Measurements from ENCODE around the gene GPS1. TPM values are rescaled to one million over a fixed set of nuclear protein-coding genes. Genes with fewer than 3 reads are reported as not detected.
"Not testable (repeated sequence)": the region's sequence is repeated elsewhere in the genome, so short reads cannot be mapped to it uniquely, and the experiment has no call there.

The GPS1 gene
- total RNA-seq, 1 experiment from 2014 or later: 149 TPM

DNA sequence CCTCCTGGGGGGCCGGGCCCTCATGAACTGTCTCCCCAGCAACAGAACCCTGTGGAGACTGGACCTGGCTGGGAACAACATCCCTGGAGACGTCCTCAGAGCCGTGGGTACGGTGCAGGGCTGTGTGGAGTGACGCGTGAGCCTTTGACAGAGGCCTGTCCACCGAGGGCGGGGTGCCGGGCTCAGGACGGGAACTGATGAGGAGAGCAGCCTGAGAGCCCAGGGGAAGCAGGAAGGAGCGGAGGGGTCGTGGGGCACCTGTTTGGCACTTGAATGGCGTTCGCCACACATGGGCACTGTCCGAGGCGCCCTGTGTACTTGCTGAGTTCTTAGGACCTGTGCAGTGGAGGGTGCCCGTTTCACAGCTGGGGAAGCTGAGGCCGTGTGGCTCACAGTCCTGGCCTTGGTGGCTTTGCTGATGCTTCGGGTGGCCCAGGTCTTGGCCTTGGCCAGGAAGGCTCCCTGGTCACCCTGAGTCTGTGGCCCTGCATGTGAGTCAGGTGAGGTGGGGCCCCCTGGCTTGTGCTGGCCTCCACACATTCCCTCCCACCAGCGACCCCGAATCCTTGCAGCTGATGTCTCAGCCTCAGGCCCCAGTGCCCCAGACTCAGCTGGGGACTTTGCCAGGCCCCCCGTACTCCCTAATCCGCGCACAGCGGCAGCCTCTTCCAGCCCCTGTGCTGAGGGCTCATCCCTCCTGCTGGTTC lies 26.1 kb upstream of the GPS1 start:
- DNase-seq (ENCODE audit: low read depth): no peak

DNA sequence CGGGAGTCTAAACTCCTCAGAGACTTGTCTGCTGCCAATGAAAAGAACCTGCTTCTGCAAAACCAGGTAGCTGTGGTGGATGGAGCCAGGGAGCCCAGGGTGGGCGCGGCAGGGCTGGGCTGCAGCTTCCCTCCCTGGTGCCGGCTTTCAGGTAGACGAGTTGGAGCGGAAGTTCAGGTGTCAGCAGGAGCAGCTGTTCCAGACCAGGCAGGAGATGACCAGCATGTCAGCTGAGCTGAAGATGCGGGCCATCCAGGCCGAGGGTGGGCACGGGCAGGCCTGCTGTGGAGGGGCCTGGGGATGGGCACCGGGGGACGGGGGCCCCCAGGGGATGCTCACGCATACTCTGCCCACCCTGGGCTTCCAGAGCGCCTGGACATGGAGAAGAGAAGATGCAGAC lies 23.5 kb upstream of the GPS1 start:
- DNase-seq (ENCODE audit: low read depth): no peak

DNA sequence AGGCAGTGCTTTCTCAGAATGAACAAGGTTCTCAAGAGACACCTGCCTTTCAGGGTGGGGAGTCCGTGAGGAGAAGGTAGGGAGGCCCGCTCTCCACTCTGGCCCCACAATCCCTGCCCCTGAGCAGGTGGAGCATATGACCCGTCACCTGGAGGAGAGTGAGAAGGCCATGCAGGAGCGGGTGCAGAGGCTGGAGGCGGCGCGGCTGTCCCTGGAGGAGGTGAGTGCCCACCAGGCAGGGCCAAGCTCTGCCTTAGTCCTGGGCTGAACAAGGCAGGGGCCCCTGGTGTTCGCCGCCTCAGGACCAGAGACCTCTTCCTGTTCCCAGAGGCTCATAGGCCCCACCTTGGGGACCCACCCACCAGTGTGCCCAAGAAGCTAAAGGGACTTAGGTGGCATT lies 22.7 kb upstream of the GPS1 start:
- DNase-seq (ENCODE audit: low read depth): no peak

DNA sequence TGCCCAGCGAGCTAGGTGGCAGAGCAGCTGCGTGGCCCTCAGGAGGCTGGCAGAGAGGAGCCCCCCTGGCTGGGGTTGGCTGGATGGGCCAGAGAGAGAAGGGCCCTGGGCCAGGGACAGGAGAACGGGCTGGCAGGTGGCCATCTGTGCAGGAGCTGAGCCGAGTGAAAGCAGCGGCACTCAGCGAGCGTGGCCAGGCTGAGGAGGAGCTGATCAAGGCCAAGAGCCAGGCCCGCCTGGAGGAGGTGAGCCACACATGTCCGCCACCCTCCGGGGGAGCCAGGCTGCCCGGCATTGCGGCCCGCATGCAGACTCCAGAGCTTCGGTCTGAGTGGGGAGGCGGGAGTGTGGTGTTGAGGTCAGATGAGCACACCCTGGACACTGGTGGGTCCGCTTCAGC lies 22.3 kb upstream of the GPS1 start:
- DNase-seq (ENCODE audit: low read depth): no peak

DNA sequence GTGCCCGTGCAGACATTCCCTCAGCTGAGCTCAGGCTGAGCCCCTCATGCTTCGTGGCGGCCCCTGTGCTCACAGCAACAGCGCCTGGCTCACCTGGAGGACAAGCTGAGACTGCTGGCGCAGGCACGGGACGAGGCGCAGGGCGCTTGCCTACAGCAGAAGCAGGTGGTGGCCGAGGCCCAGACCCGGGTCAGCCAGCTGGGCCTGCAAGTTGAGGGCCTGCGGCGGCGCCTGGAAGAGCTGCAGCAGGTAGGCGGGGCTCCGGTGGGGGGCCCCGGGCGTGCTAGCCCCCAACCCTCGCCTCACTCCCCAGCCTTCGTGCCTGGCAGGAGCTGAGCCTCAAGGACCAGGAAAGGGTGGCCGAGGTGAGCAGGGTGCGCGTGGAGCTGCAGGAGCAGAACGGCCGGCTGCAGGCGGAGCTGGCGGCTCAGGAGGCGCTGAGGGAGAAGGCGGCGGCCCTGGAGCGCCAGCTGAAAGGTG lies 21.7 kb upstream of the GPS1 start:
- DNase-seq (ENCODE audit: low read depth): no peak

DNA sequence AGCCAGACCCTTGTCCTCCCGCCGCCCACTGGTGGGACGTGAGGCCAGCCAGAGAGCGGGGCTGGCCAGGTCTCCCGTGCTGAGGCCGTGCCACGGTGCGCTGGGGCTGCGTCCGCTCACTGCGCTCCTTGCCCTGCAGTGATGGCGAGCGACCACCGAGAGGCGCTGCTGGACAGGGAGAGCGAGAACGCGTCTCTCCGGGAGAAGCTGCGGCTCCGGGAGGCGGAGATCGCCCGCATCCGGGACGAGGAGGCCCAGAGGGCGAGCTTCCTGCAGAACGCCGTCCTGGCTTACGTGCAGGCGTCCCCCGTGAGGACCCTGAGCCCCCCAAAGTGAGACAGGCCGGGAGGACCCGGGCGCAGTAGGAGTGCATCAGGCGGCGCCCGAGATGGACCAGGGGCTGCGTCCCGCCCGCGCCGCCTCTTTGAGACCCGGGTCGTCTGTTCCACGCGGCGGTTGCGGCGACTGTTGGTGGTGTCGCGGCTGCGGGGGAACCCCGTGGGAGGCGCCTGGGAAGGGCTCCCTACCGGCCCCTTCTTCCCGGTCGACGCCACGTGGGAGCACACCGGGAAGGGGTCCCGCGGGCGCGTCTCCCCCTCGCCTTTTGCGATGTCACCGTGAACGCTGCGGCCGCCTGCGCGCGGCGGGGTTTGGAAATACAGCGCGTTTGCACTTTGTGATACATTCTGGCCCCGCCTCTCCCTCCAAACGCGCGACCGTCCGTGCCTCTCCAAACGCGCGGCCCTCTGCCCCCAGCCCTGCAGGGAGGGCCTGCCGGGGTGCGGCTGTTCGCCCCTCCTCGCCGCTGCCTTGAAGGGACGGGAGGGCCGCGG lies 21.0 kb upstream of the GPS1 start:
- DNase-seq (ENCODE audit: low read depth): peak; percentile 51

DNA sequence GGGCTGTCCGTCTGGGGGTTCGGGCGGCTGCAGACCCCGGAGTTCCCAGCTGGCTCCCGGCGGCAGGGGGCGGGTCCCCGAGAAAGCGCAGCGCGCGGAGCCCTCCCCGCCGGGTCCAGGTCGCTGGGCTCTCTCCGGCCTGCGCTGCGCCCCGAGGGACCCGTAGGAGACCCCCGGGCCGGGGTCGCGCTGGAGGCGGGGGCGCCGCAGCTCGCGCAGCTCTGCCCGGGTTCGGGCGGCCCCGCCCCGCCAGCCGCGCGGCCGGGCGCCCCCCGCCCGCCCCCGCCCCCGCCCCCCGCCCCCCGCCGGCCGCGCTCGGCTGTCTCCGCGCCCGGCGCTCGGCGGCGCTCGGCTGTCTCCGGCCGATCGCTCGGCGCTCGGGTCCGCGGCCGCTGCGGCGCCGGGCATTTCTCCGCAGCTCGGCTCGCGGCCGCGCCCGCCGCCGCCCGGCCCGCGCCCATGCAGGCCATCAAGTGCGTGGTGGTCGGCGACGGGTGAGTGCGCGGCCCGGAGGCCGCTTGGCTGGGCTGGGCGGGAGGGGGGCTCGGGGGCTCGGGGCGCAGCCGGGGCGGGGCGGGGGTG lies 20.3 kb upstream of the GPS1 start, which contains the start of gene RAC3:
TSS of gene RAC3 (plus strand) at position 376 of the 582 bp plus-strand sequence. CDS start at position 460, 84 bp downstream.
- no peak for DNase-seq (ENCODE audit: low read depth)

DNA sequence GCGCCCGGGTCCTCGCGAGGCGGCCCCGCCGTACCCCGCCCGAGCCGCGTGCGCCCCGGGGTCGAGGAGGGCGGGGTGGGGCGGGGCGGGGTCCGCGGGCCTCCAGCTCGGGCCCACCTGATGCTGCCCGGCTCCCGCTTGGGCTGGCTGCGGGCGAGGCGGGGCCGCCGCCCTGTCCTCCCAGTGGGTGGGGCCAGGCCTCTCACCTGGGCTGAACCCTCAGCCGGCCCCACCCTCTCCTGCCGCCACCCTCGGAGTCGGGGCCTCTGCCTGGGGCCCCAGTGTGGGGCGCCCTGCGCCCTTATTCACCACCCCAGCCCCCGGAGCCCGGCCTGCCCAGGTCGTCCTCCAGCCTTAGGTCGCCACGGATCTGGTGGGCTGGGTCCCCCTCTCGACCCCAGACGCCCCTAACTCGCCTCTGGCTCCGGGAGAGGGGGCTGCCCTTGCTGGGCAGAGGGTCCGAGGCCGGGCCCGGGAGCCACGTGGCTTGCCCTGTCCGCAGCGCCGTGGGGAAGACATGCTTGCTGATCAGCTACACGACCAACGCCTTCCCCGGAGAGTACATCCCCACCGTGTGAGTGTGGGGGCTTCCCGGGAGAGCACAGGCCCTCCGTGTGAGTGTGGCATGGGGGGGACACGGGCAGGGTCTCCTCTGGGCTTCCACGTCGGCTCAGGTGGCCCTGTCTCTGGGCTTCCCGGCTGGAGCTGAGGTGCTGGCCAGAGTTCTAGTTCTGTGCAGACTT lies 19.6 kb upstream of the GPS1 start:
- DNase-seq (ENCODE audit: low read depth): no peak

DNA sequence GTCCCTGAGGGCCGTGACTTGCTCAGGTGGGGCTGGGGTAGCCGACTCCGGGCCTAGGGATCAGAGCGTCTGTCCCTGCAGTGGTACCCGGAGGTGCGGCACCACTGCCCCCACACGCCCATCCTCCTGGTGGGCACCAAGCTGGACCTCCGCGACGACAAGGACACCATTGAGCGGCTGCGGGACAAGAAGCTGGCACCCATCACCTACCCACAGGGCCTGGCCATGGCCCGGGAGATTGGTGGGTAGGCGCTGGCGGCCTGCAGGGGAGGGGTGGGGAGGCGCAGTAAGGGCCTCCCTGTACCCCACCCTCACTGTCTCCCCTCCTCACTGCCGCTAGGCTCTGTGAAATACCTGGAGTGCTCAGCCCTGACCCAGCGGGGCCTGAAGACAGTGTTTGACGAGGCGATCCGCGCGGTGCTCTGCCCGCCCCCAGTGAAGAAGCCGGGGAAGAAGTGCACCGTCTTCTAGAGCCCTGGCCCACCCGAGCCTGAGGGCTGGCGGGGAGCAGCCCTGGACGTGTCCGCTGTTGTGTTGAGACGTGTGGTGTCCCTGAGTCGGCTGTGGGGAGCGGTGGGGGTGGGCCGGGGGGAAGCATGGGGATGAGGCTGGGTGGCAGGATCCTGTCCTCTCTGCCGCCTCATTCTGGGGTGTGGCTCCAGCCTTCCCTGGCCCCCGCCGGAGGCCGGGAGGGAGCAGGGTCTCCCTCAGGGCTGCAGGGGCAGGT lies 18.2 kb upstream of the GPS1 start:
- no peak for DNase-seq (ENCODE audit: low read depth)

DNA sequence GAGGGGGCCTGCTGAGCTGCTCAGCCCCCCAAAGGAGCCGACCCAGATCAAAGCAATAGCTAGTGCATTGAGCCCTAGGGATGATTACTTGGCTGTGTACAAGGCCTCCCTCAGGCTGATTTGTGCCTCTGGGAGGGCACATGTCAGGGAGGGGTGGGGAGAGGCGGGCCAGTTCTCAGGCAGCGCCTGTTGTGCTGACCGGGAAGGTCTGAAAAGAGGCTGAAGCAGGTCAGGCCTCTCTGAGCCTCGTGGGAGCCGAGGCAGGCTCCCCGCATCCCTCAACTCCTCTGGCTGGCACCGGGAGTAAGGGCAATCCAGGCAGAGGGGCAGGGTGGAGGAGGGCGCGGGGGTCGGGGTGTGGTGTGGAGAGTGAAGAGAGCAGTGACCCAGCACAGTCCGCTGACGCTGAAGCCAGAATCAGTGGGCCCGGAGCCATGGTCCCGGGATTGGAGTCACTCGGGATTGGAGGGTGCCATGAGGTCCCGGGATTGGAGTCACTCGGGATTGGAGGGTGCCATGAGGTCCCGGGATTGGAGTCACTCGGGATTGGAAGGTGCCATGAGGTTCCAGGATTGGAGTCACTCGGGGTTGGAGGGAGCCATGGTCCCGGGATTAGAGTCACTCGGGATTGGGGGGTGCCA lies 17.2 kb upstream of the GPS1 start:
- no peak for DNase-seq (ENCODE audit: low read depth)

DNA sequence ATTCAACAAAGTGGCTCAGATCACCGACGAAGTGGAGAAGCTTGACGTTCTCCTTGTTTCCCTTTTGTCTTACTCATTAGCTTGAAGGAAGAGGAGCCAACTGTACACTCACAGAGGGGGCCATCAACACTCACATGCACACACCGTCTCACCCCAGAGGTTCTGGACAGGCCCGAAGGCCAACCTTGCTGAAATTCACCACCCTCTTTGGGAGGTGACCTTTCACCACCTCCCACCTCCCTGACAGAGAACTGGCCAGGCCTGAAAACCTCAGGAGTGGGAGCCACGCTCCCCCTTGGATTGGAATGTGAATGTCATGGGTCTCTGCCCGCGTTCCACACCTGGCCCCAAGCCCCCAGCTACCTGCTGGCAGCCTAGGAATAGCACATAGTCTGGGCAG lies 16.2 kb upstream of the GPS1 start:
- no peak for DNase-seq (ENCODE audit: low read depth)

DNA sequence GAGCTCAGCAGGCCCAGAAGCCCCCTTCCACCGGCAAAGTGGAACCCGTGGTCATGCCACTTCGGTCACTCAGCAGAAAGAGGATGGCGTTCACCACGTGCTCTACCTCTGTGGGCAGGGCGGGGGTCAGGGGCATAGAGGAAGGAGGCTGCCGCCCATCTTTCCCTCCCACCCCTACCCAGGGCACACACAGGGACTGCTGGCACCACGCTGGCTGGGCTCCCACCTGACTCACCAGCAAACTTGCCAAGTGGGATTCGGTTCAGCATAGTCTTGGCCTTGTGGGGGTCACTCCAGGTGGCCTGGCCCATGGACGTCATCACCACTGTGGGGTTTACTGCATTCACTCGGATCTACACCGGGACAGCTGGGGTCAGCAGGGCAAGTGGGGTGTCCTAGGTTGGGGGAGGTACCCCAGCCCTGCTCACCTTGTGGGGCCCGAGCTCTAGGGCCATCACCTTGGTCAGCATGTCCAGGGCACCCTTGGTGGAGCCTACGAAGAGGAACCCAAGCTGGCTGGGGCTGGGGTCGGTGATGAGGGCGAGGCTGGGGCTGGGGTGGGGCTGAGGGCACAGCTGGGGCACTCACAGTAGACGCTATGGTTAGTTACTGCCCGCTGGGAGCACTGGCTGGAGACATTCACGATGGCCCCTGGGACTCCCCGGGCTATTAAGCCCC lies 15.6 kb upstream of the GPS1 start:
- no peak for DNase-seq (ENCODE audit: low read depth)

DNA sequence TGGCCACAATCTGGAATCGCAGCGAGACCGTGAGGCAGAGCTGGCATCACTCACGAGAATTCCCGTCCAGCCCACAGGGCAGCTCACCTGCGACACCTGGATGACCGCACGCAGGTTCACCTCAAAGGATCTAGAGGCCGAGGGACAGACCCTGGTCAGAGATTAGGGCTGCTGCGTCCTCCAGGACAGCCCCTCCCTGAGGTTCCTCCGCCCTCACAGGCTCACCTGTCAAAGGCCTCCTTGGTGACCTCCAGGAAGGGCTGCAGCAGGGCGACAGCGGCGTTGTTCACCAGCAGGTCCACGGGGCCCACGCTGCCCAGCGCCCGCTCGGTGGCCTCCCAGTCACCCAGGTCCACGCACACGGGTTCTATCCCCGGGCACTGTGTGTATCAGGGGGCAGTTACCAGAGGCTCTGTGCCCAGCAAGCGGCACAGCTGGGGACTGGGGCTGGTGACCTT lies 15.0 kb upstream of the GPS1 start:
- no peak for DNase-seq (ENCODE audit: low read depth)

DNA sequence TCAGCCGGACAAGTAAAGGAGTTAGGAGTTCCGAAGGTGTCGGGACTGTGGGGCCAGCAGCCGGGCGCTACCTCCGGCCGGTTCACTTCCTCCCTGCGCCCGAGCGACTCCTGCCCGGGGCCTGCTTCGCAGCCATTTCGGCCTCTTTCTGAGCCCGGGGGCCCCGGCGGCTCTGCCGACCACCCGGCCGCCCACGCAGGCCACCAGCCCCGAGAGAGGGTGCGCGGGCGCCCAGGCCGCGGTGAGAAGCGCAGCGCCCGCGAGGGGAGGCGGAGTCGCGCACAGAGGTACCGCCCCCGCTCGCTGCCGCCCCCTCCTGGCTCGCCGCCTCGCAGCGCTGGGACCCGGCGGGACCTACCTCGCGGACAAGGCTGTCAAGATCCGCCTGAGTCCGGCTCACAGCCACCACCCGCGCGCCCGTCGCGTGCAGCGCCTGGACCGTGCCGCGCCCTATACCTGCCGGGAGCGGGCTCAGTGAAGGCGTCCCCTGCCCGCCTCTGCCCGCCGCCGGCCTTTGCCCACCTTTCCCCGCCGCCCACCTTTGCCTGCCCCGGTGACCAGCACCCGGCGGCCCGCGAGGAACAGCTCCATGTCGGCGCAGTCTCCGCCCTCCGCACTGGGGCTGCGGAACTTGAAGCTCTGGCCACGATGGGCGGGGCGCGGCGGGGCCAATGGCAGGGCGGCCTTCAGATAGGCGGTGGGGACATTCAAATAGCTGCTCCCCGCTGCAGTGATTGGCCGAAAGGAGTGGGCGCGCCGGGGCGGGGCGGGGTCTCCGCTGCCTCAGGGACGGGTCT lies 14.4 kb upstream of the GPS1 start, which contains the start of gene DCXR:
TSS of gene DCXR (minus strand) at position 606 of the 797 bp plus-strand sequence. CDS start at position 591, 15 bp downstream.
- peak; percentile 91 for DNase-seq (ENCODE audit: low read depth)

DNA sequence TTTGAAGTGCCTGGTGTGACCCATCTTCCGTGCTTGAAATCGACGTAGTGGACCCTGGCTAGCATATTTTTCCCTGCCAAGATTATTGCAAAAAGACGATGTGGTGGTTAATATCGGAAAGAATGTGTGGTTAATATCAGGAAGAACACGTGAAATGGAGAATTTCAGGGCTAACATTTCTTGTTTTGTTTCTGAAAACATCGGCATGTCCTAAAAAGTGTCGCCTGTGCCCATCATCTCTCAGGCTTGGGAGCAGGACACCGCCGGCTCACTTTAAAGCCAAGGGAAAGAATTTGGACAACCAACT lies 13.9 kb upstream of the GPS1 start:
- DNase-seq (ENCODE audit: low read depth): no peak

DNA sequence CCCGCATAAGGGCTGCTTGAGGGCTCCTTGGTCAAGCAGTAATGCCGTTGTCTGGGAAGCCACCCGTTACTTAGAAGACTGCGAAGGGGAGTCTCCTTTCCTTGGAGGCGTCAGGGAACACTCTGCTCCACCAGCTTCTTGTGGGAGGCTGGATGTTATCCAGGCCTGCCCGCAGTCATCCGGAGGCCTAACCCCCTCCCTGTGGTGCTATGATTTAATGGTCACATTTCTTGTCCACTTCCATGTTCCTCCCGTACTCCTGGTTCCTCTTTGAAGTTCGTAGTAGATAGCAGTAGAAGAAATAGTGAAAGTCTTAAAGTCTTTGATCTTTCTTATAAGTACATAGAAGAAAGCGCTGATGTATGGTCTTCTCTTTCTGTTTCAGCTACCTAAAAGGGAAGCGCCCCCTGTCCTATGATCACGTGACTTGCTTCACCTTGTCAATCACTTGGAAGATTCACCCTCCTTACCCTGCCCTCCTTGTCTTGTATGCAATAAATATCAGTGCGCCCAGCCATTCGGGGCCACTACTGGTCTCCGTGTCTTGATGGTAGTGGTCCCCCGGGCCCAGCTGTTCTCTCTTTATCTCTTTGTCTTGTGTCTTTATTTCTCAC lies 12.8 kb upstream of the GPS1 start:
- not testable (repeated sequence) for DNase-seq (ENCODE audit: low read depth)

DNA sequence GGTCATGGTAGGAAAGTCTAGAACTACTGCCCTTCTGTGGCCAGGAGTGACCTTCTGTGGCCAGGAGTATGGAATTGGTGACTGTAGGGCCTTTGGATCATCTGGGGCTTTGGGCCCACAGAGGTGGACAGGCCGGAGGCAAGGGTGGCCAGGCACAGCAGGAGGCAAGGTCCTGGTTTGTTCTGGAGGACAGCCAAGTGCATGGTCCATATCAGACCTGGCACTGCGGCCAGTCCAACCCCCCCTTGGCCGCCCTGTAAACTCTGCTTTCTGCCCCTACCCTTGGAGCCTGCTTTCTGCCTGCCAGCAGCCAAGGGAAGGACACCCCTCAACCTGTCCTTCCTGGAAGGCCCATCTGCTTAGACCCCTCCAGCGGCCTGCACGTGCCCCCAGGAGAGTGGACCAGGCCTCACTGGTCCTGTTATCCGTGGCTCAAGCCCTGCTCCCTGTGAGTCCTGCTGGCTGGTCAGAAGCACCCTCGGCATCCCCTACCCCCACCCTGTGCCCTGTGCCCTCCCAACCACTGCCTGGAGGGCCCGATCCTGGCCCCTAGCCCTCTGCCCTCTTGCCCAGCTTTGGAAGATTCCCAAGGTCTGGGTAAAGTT lies 11.9 kb upstream of the GPS1 start:
- DNase-seq (ENCODE audit: low read depth): no peak

DNA sequence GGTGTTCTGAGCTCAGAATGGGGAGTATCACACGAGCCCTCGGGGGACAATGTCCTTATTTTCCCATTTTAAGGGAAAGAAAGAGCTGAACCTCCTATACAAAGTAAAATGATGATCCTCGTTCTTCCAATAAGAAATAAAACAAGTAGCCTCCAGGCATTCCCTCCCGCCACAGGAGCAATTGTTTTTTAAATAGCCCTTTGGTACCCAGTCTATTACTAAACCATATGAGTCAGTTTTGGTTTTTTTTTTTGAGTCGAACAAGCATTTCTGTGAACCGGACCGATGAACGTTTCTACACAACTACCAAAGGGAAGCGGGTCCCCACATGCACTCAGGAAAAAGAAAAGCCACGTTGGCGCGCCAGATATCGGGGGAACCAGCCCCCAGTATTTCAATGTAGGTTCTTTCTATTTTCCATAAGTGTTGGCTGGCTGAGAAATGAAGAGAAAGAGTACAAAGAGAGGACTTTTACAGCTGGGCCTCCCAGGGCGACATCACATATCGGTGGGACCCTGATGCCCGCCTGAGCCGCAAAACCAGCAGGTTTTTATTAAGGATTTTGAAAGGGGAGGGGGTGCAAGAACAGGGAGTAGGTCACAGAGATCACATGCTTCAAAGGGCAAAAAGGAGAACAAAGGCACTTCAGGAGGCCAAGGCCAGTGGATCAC lies 10.4 kb upstream of the GPS1 start:
- DNase-seq (ENCODE audit: low read depth): no peak

All from LHCN-M2 (cell line).